T-helper 1 cell treated with Interleukin-12 subunit alpha and Interleukin-12 subunit beta and Interleukin-4 antibody, amounts not matched to agents 30 μg/mL and 1 μg/mL, for 36 hours (primary cell): ENCODE measurements around the gene MAPK8.

ENCODE experiments used
- H3K27ac Mint-ChIP-seq: one replicate; pipeline ENCODE4 v1.8.0; 2021; ENCODE audit warnings: mild to moderate bottlenecking, mixed read lengths
- H3K27me3 Mint-ChIP-seq: one replicate; pipeline ENCODE4 v1.8.0; 2021; ENCODE audit warnings: low read depth, mixed read lengths
- H3K36me3 Mint-ChIP-seq: one replicate; pipeline ENCODE4 v1.8.0; 2021; ENCODE audit warnings: low read depth, mixed read lengths
- H3K4me1 Mint-ChIP-seq: one replicate; pipeline ENCODE4 v1.8.0; 2021; ENCODE audit warnings: low read depth, mixed read lengths
- H3K4me3 Mint-ChIP-seq: one replicate; pipeline ENCODE4 v1.8.0; 2021; ENCODE audit warnings: mild to moderate bottlenecking, moderate library complexity, mixed read lengths
- H3K9me3 Mint-ChIP-seq: one replicate; pipeline ENCODE4 v1.8.0; 2021; ENCODE audit warnings: mixed read lengths

MAPK8 gene

DNA sequence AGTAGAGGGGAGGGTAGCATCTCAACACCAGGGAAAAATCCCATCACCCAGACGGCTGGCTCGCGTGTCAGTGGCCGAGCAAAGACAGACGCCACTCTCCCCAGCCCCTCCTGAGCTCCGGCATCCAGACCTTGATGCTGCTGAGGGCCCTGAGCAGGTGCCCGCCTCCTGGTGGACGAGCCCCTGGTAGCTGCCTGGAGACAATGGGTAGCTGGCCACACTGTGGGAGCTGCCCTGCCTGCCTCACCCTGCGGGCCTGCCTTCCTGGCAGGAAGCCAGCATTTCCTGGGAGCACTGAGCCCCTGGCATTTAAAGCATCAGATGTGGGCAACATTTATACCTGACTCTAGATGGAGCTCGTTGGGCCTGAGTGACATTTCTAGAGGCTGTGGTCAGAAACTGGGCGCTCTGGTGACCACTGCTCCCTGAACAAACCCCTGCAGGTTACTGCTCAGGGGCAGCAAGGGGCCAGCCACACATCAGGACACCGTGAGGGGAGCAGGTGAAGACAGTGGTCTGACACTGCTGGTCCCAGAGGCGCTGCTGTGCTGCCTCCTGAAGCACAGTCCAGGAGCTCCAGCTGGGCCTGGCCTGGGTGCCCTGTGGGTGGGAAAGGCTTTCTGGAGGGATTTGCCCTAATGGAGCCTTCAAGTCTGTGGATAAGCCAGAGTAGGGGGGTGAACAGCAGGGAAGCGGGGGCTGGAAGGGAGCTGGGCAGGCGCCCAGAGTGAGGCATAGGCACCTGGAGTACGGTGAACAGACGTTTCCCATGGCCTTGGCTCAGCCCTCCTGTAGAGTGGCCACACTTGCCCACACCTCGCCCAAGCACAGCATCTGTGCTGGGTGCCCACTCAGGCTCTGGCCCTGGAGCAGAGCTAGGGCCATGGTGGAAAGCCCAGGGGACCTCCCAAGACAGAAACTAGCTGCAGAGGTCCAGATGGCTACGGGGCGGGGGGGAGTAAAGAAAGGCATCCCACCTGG lies 138.7 kb downstream of the MAPK8 start:
- H3K36me3 Mint-ChIP-seq, result no peaks in the 10 kb centered on the region
- no peaks in the 10 kb centered on the region for H3K9me3 Mint-ChIP-seq
- H3K27ac Mint-ChIP-seq, result no peak overlapping the region
- no peaks in the 10 kb centered on the region for H3K4me1 Mint-ChIP-seq
- H3K27me3 Mint-ChIP-seq, result no peaks in the 10 kb centered on the region
- H3K4me3 Mint-ChIP-seq, result no peak overlapping the region

DNA sequence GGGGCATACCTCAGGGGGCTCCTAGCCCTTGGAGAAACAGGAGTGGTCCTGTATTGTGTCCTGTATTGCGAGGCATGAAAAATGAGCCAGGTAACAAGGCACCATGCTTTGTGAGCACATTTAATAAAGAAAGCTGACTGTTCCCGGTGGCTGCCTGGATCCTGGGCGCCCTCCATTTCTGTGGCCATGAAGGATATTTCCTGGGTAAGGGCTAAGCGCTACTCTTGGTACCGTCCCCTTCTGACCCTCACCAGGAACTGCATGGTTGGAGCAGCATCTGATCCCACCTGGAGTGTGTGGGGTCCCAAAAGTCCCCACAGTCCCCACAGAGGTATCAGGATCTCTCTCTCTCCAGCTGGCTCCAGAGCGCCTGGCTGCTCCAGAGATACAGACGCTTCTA lies 139.5 kb downstream of the MAPK8 start:
- no peaks in the 10 kb centered on the region for H3K27me3 Mint-ChIP-seq
- H3K36me3 Mint-ChIP-seq, result no peaks in the 10 kb centered on the region
- no peak overlapping the region for H3K4me3 Mint-ChIP-seq
- no peaks in the 10 kb centered on the region for H3K9me3 Mint-ChIP-seq
- H3K27ac Mint-ChIP-seq, result no peak overlapping the region
- no peaks in the 10 kb centered on the region for H3K4me1 Mint-ChIP-seq

GRCh38 chr10:48446785-48447184 lies 140.3 kb downstream of the MAPK8 start:
- Mint-ChIP-seq H3K4me3 (no peak overlapping the region), H3K4me1 (no peaks in the 10 kb centered on the region), H3K9me3 (no peaks in the 10 kb centered on the region), H3K27ac (no peak overlapping the region), H3K27me3 (no peaks in the 10 kb centered on the region), H3K36me3 (no peaks in the 10 kb centered on the region)

DNA sequence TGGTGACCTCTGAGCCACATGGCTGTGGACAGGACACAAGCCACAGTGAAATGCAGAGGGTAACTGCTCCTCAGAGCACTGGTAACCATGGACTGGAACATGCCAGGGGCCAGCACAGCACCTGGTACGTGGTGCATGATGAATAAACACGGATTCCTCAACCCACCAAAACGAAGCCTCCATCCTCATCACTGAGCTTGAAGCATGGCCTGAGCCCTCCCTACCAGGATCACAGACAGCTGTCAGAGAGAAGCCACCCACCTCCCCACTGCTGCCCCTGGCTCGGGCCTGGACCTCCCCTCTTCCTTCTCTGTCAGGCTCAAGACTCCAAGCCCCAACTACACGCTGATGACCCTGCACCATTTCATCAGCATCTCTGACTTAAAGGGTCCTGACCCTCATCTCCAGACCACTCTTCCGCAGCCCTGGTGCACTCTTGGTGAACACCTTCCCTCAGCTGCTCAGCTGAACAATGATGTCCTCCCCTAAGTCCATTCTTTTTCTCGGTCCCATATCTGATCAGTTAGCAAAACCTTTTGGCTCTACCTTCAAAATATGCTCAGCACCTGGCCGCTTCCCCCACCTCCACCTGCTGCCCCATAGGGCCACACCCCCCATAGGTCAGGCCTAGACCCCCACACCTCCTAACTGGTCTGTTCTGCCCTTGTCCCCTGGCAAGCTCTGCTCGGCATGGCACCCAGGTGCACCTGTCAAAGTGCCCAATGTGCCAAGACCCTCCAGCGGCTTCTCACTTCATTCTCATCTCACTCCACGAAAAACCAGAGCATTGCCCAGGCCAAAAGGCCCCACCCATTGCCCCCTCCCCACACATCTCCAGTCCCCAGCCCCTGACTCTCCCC lies 141.1 kb downstream of the MAPK8 start:
- Mint-ChIP-seq H3K4me1 (no peaks in the 10 kb centered on the region), H3K27me3 (no peaks in the 10 kb centered on the region), H3K4me3 (no peak overlapping the region), H3K36me3 (no peaks in the 10 kb centered on the region), H3K9me3 (no peaks in the 10 kb centered on the region), H3K27ac (no peak overlapping the region)

DNA sequence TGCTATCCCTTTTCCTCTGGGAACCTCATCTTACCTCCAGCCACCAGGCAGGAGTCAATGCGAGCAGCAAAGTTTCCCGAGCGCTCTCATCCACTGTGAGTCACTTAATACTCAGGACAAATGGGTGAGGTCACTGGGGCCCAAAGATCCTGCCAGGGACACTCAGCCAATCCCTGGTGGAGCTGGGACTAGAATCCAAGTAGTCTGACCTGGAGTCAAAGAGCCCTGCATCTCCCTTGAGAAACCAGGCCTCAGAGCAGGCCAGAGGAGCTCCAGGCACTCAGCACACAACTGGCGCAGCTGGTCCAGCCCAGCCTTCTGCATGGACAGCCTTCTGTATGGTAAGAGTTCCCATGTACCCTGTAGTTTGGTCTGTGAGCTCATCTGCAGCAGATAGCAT lies 142.3 kb downstream of the MAPK8 start:
- Mint-ChIP-seq H3K36me3 (no peaks in the 10 kb centered on the region), H3K27ac (no peak overlapping the region), H3K9me3 (no peaks in the 10 kb centered on the region), H3K4me1 (no peaks in the 10 kb centered on the region), H3K27me3 (no peaks in the 10 kb centered on the region), H3K4me3 (no peak overlapping the region)

- Mint-ChIP-seq H3K27me3 (no peaks in the 10 kb centered on the region), H3K4me3 (no peak overlapping the region)
Observed at GRCh38 chr10:48449501-48450232, 143.2 kb downstream of the MAPK8 start.

GRCh38 chr10:48450233-48450740 lies 143.8 kb downstream of the MAPK8 start:
- no peak overlapping the region for H3K4me3 Mint-ChIP-seq
- no peaks in the 10 kb centered on the region for H3K36me3 Mint-ChIP-seq
- no peaks in the 10 kb centered on the region for H3K27me3 Mint-ChIP-seq
- H3K27ac Mint-ChIP-seq, result no peak overlapping the region
- no peaks in the 10 kb centered on the region for H3K9me3 Mint-ChIP-seq
- no peaks in the 10 kb centered on the region for H3K4me1 Mint-ChIP-seq

More at GRCh38 chr10:48449501-48450232, 143.2 kb downstream of the MAPK8 start:
- Mint-ChIP-seq H3K4me1 (no peaks in the 10 kb centered on the region), H3K27ac (no peak overlapping the region), H3K9me3 (no peaks in the 10 kb centered on the region), H3K36me3 (no peaks in the 10 kb centered on the region)

DNA sequence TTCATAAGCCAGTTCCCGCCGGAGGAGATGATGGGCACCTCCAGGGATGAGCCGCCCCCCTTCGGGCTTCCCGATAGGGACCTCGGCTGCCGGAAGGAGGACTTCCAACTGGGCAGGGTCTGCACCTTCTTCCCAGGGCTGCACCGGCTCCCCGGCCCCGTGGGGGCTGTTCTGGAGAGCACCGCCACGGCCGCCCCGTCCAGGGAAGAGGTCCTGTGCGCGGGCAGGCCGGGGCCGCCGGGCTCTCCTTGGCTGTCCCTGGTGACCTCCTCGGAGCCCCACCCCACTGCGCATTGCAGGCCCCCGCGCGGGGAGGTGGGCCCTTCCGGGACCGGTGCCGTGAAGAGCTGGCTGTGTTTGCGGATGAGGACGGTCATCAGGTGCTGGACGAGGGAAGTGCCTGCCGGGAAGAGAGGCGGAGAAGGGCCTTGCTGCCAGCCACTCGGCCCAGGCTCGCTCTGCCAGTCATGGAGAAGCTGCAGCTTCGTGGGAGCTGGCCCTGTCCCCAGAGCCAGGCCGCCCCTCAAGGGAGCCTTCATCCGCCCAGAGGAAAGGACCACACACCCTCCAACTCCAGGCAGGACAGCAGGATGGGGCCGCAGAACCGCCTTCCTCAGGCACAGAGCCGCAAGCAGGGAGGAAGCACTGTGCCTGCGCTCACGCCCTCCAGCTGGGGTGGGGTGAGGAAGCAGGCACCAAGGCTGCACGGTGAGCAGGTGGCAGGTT lies 144.4 kb downstream of the MAPK8 start:
- Mint-ChIP-seq H3K27ac (no peak overlapping the region), H3K4me3 (no peak overlapping the region), H3K9me3 (no peaks in the 10 kb centered on the region), H3K4me1 (no peaks in the 10 kb centered on the region), H3K36me3 (no peaks in the 10 kb centered on the region), H3K27me3 (no peaks in the 10 kb centered on the region)

- Mint-ChIP-seq H3K27me3 (no peaks in the 10 kb centered on the region), H3K27ac (no peak overlapping the region), H3K36me3 (no peaks in the 10 kb centered on the region), H3K4me3 (no peak overlapping the region), H3K9me3 (no peaks in the 10 kb centered on the region), H3K4me1 (no peaks in the 10 kb centered on the region)
Observed at GRCh38 chr10:48451969-48452878, 145.7 kb downstream of the MAPK8 start.

GRCh38 chr10:48452879-48453412 lies 146.5 kb downstream of the MAPK8 start:
- Mint-ChIP-seq H3K4me3 (no peak overlapping the region), H3K36me3 (no peaks in the 10 kb centered on the region), H3K9me3 (no peaks in the 10 kb centered on the region), H3K4me1 (no peaks in the 10 kb centered on the region), H3K27ac (no peak overlapping the region), H3K27me3 (no peaks in the 10 kb centered on the region)

DNA sequence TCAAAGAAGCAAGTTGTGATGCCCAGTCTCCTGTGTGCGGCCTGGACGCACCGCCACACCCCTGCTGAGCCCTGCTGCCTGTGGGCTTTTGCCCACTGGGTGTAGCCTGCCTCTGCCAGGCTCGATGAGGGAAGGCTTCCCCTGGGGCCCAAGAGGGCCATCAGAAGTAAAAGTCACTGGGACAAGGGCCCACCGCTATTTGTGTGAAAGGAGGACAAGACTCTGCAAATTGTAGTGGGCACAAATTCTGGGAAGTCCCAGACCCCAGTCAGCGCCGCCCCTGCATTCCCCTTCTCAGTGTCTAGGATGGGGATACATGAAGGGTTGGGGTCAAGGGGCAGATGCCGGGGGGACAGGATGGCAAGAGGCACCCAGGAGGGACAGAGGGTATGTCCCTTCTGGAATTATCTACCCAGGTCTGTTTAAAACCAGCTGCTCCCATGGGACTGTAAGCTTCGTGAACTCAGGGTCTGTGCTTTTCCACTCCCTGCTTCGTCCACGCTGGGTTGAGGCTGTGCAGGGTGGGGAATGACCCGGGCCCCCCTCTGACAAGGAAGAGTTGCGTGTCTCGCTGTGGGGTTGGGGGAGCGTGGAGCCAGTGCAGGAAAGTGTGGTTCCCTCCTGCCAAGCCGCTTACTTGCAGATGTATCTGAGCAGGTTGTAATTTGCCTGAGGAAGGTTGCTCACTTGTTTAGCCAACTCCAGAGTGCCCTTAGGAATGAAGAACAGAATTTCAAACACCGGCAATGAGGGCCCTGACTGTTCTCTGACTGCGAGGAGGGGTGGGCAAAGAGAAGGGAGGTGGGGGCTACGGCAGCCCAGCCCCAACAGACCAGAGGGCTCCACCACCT lies 147.2 kb downstream of the MAPK8 start:
- no peaks in the 10 kb centered on the region for H3K9me3 Mint-ChIP-seq
- H3K4me1 Mint-ChIP-seq, result no peaks in the 10 kb centered on the region
- no peak overlapping the region for H3K27ac Mint-ChIP-seq
- H3K27me3 Mint-ChIP-seq, result no peaks in the 10 kb centered on the region
- H3K36me3 Mint-ChIP-seq, result no peaks in the 10 kb centered on the region
- H3K4me3 Mint-ChIP-seq, result no peak overlapping the region
